Measurements from ENCODE around the gene FYN. TPM values are rescaled to one million over a fixed set of nuclear protein-coding genes. Genes with fewer than 3 reads are reported as not detected.

The FYN gene
- total and polyA plus RNA-seq, 4 donors = 11.2 to 28.3 (median 19.7) TPM

- 88% methylated on average over 5 of the region's 5 CpGs for WGBS
- no peaks in the 10 kb centered on the region for H3K9me3 ChIP-seq (ENCODE audit: control insufficient read depth in 4 of 4, low read length in 3 of 4)
These were observed 64.0 kb downstream of the FYN start for GRCh38 chr6:111809264-111809663.

GRCh38 chr6:111808493-111808892 lies 64.8 kb downstream of the FYN start:
- Histone ChIP-seq H3K36me3 (ENCODE audit: control insufficient read depth in 4 of 4, insufficient read depth in 3 of 4, low read depth in 1 of 4, low read length in 3 of 4) (no peaks in the 10 kb centered on the region), H3K9me3 (ENCODE audit: control insufficient read depth in 4 of 4, low read length in 3 of 4) (no peaks in the 10 kb centered on the region), H3K27me3 (ENCODE audit: control insufficient read depth in 4 of 4, insufficient read depth in 4 of 4, low read length in 3 of 4) (no peaks in the 10 kb centered on the region), H3K4me1 (ENCODE audit: control insufficient read depth in 4 of 4, insufficient read depth in 4 of 4, low read length in 3 of 4) (peaks cover 0 to 2% (median 0%) of the 10 kb centered on the region in 4 donors), H3K4me3 (ENCODE audit: low read depth in 1 of 3, low read length in 3 of 3) (no peak overlapping the region), H3K27ac (ENCODE audit: low read depth in 1 of 2, low read length in 2 of 2) (no peak overlapping the region), H3K9ac (ENCODE audit: low read depth in 1 of 2, low read length in 2 of 2) (no peak overlapping the region)
- TF ChIP-seq RAD21 (IDR thresholded peaks at IDR 0.05) (no peak), ZBTB33 (IDR thresholded peaks at IDR 0.05) (no peak), MAX (IDR thresholded peaks at IDR 0.05) (no peak)
- WGBS = 80% methylated on average over 5 of the region's 5 CpGs
- no peak for DNase-seq (ENCODE audit: low spot score)

More at GRCh38 chr6:111809264-111809663, 64.0 kb downstream of the FYN start:
- no peaks in the 10 kb centered on the region for H3K27me3 ChIP-seq (ENCODE audit: control insufficient read depth in 4 of 4, insufficient read depth in 4 of 4, low read length in 3 of 4)
- H3K4me3 ChIP-seq (ENCODE audit: low read depth in 1 of 3, low read length in 3 of 3) = no peak overlapping the region
- H3K9ac ChIP-seq (ENCODE audit: low read depth in 1 of 2, low read length in 2 of 2) = no peak overlapping the region
- no peaks in the 10 kb centered on the region for H3K36me3 ChIP-seq (ENCODE audit: control insufficient read depth in 4 of 4, insufficient read depth in 3 of 4, low read depth in 1 of 4, low read length in 3 of 4)
- H3K4me1 ChIP-seq (ENCODE audit: control insufficient read depth in 4 of 4, insufficient read depth in 4 of 4, low read length in 3 of 4) = peaks cover 0 to 2% (median 0%) of the 10 kb centered on the region in 4 donors
- no peak overlapping the region for H3K27ac ChIP-seq (ENCODE audit: low read depth in 1 of 2, low read length in 2 of 2)
- DNase-seq (ENCODE audit: low spot score) = no peak
- TF ChIP-seq NR2F2 (IDR thresholded peaks at IDR 0.05) (no peak), FOXA1 (IDR thresholded peaks at IDR 0.05) (no peak), ATF3 (IDR thresholded peaks at IDR 0.05) (no peak), CTCF (IDR thresholded peaks at IDR 0.05; ENCODE audit: low read depth, low read length, missing input control) (no peak), FOXA2 (IDR thresholded peaks at IDR 0.05) (no peak), HNF4A (conservative IDR thresholded peaks at IDR 0.05) (no peak), GABPA (IDR thresholded peaks at IDR 0.05 in 1 of 2, conservative IDR thresholded peaks at IDR 0.05 in 1 of 2) (no peak), REST (IDR thresholded peaks at IDR 0.05) (no peak), TAF1 (conservative IDR thresholded peaks at IDR 0.05) (no peak), YY1 (IDR thresholded peaks at IDR 0.05) (no peak)
